Measurements from ENCODE around the gene ZNF343. TPM values are rescaled to one million over a fixed set of nuclear protein-coding genes. Genes with fewer than 3 reads are reported as not detected.

Gene ZNF343
- total RNA-seq, 1 donor from 2014 or later, result 15.5 TPM

Other genes with a start within 250 kb of the ZNF343 start
- not detected for gene TGM3, start 212.9 kb downstream of the ZNF343 start, total RNA-seq (ENCODE audit: unreplicated experiment)
- gene TGM6, start 128.0 kb downstream of the ZNF343 start, total RNA-seq (ENCODE audit: unreplicated experiment), result not detected
- gene SNRPB, start 38.1 kb downstream of the ZNF343 start, total RNA-seq (ENCODE audit: unreplicated experiment), result 114 TPM
- gene TMC2, start 27.7 kb upstream of the ZNF343 start, total RNA-seq (ENCODE audit: unreplicated experiment), result not detected
- 185 TPM for gene NOP56, start 143.7 kb upstream of the ZNF343 start, total RNA-seq (ENCODE audit: unreplicated experiment)
- 103 TPM for gene IDH3B, start 155.3 kb upstream of the ZNF343 start, total RNA-seq (ENCODE audit: unreplicated experiment)
- gene EBF4, start 183.9 kb upstream of the ZNF343 start, total RNA-seq (ENCODE audit: unreplicated experiment), result 11.0 TPM